ENCODE results near the gene SPACA4.

Gene SPACA4

DNA sequence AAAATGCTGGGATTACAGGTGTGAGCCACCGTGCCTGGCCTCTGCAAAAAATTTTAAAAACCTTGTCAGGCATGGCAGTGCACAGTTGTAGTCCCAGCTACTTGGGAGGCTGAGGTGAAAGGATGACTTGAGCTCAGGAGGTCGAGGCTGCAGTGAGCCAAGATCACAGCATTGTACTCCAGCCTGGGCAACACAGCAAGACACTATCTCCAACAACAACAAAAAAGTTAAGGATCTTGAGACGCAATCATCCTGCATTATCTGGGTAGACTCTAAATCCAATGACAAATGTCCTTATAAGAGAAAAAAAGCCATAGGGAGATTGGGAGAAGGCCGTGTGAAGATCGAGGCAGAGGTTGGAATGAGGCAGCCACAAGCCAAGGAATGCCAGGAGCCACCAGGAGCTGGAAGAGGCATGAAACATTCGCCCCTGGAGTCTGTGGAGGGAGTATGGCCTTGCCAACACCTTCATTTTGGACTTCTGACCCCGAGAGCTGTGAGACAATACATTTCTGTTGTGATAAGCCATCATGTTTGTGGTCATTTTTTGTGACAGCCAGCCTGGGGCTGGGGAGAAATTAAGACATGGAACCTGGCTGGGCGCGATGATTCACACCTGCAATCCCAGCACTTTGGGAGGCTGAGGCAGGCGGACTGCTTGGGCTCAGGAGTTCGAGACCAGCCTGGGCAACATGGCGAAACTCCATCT is 44.6 kb downstream of the SPACA4 start:
- no peak for DNase-seq (ENCODE audit: low read depth in 2 of 2)

DNA sequence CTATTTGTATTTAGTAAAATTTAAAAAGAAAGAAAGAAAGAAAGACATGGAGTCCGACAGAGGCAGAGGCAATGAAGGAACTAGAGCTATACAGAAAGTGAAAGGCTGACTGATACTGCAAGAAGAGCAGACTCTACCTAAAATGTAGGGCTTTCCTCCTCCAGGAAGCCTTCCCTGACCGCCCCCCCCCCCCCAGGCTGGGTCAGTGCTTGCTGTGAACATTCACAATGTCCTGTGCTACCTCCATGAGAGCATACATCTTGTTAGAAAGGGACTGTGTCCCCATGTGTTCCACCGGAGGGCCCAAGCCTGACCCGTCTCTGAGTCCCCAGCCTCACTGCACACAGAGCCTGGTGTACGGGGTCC is 45.1 kb downstream of the SPACA4 start:
- no peak for DNase-seq (ENCODE audit: low read depth in 2 of 2)

DNA sequence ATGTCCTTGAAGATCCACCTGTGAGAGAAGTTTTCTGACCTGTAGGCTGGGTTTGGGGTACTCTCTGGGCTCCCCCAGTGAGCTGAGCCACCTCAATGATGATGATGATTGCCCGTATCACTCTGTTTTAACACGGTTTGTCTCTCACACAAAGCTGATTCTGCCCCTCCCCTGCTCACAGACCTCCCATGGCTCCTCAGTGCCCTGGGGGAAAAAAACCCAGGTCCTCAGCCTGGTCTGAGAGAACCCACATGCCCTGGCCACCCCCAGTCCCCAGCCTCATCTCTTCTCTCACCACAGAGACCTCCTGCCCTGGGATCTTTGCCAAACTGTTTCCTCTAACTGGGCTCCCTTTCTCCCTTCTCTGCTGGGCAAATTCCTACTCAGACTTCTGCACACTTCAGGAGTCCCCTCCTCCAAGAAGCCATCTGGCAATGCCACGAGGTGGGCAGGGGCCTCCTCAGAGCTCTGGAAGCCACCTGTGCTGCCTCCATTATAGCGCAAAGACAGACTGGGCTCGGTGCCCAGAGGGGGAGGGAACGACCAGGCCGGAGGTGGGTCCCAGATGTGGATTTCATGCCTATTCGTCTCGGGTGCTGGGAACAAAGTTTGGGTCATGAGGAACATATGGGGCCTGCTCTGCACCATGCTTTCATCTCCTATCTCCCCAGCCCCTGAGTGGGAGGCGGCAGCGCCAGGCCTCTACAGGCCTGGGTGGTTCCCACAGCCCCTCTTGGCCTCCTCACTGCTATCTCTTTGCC is 47.9 kb downstream of the SPACA4 start:
- DNase-seq (ENCODE audit: low read depth in 2 of 2), result no peak

DNA sequence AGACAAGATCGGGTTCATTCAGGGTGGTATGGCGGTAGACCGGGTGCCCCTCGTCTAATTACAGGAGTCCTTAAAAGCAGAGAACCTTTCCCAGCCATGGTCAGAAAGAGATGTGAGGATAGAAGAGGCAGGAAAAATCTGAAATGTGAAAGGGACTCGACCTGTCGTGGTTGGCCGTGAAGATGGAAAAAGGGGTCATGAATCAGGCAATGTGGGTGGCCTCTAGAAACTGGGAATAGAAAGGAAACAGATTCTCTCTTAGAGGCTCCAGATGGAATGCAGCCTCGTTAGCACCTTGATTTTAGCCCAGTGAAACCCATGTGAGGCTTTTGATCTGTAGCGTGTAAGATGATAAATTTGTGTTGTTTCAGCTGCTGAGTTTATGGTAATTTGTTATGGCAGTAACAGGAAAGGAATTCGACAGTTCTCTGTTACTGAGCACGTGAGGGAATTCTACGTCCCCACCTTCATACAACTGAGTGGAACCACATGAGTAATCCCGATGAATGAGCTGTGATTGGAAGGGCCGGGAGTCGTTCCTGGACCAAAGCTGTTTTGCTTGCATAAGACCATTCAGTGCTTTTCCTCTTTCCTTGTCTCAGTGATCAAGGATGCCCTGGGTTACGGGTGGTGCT is 50.4 kb downstream of the SPACA4 start:
- DNase-seq (ENCODE audit: low read depth in 2 of 2), result no peak
